GM23248 (cell line): Measurements from ENCODE around the gene NPAS3. TPM values are rescaled to one million over a fixed set of nuclear protein-coding genes. Genes with fewer than 3 reads are reported as not detected.

Experiments used
- DNase-seq: peaks from one replicate; pipeline ENCODE4 v3.0.0-alpha.2; 2015
- H2AFZ ChIP-seq: fragments of 200-600 bp; sonication (generic); 2 replicates; pipeline ENCODE4 v1.6.1; 2016; ENCODE audit warnings: antibody characterized with exemption
- H3F3A ChIP-seq: fragments of 200-600 bp; sonication (generic); 2 replicates; pipeline ENCODE4 v1.6.1; 2016; ENCODE audit warnings: mild to moderate bottlenecking, antibody characterized with exemption, mixed run types; ENCODE audit not compliant: insufficient read depth
- H3K27ac ChIP-seq: fragments of 200-600 bp; sonication (generic); 2 replicates; pipeline ENCODE4 v1.5.1; 2016; ENCODE audit warnings: mild to moderate bottlenecking
- H3K27me3 ChIP-seq: fragments of 200-600 bp; sonication (generic); replicated peaks from 2 replicates; pipeline ENCODE4 v1.6.1; 2016; ENCODE audit warnings: mild to moderate bottlenecking; ENCODE audit not compliant: insufficient read depth
- H3K36me3 ChIP-seq: fragments of 200-600 bp; sonication (generic); 2 replicates; pipeline ENCODE4 v1.6.1; 2016; ENCODE audit warnings: low read depth, mild to moderate bottlenecking
- H3K4me1 ChIP-seq: fragments of 200-600 bp; sonication (generic); 2 replicates; pipeline ENCODE4 v1.6.1; 2016; ENCODE audit warnings: mild to moderate bottlenecking; ENCODE audit not compliant: insufficient read depth
- H3K4me2 ChIP-seq: fragments of 200-600 bp; sonication (generic); one replicate; pipeline ENCODE4 v1.6.1; 2016; ENCODE audit warnings: mild to moderate bottlenecking; ENCODE audit not compliant: unreplicated experiment
- H3K4me3 ChIP-seq: fragments of 200-600 bp; sonication (generic); 2 replicates; pipeline ENCODE4 v1.5.1; 2016; ENCODE audit warnings: mild to moderate bottlenecking
- H3K79me2 ChIP-seq: fragments of 200-600 bp; sonication (generic); 2 replicates; pipeline ENCODE4 v1.6.1; 2016; ENCODE audit warnings: mild to moderate bottlenecking; ENCODE audit not compliant: insufficient read depth
- H3K9ac ChIP-seq: fragments of 200-600 bp; sonication (generic); 2 replicates; pipeline ENCODE4 v1.6.1; 2016; ENCODE audit warnings: mild to moderate bottlenecking
- H3K9me2 ChIP-seq: fragments of 200-600 bp; sonication (generic); 2 replicates; pipeline ENCODE4 v1.6.1; 2016; ENCODE audit warnings: mixed run types, mild to moderate bottlenecking, moderate library complexity; ENCODE audit not compliant: insufficient read depth
- H3K9me3 ChIP-seq: fragments of 200-600 bp; sonication (generic); one replicate; pipeline ENCODE4 v1.6.1; 2017; ENCODE audit warnings: low read depth
- H4K20me1 ChIP-seq: fragments of 200-600 bp; sonication (generic); 2 replicates; pipeline ENCODE4 v1.6.0; 2016; ENCODE audit not compliant: insufficient read depth
- EZH2 ChIP-seq: fragments of 200-600 bp; sonication (generic); IDR thresholded peaks from 2 replicates; pipeline ENCODE4 v1.6.1; 2018; ENCODE audit warnings: antibody characterized with exemption, mild to moderate bottlenecking; ENCODE audit not compliant: insufficient read depth, poor library complexity, severe bottlenecking
- EZH2phosphoT487 ChIP-seq: fragments of 200-600 bp; sonication (generic); IDR thresholded peaks from 2 replicates; pipeline ENCODE4 v1.6.1; 2018; ENCODE audit warnings: antibody characterized with exemption, moderate library complexity, mild to moderate bottlenecking, low read depth; ENCODE audit not compliant: insufficient read depth
- WGBS, 2 experiments: methylation state at CpG; one replicate each; pipeline ENCODE4 v1.1.6; 2015 to 2017; ENCODE audit warnings: low lambda C conversion rate in 2 of 2, low coverage in 1 of 2; ENCODE audit errors: missing lambda C conversion rate in 2 of 2; 5-methylcytosine and 5-hydroxymethylcytosine counted together
- in situ Hi-C: fragments of 300-500 bp; cut with MboI; formaldehyde crosslinking; loops from 2 replicates; pipeline ENCODE4 v1.15.0; 2020
- polyA plus RNA-seq: library from polyadenylated mRNA; unstranded; fragments of >200 nt; fragmentation: Nextera tagmentation; extraction: Ambion mirVana; gene quantifications from 2 replicates; pipeline ENCODE4 v1.2.1, GENCODE V29; 2016
- total RNA-seq: library from RNA; depleted of rRNA; stranded (reverse); fragments of >200 nt; shearing (Covaris generic); gene quantifications from 2 replicates; pipeline ENCODE4 v1.2.3, GENCODE V29; 2014

Gene NPAS3
- total and polyA plus RNA-seq, 2 experiments from 2014 or later = 0.65 TPM; not detected in 1

- WGBS, 2 experiments = 95 to 96% methylated on average over 11 of the region's 11 CpGs
- H3K36me3 ChIP-seq = no peaks in the 10 kb centered on the region
- no peaks in the 10 kb centered on the region for H4K20me1 ChIP-seq
- DNase-seq = no peak
- no peaks in the 10 kb centered on the region for H3K9me3 ChIP-seq
- TF ChIP-seq EZH2phosphoT487 (no peak), EZH2 (no peak)
- no peak overlapping the region for H3K9ac ChIP-seq
- no peak overlapping the region for H3K4me2 ChIP-seq
- in situ Hi-C loops = no loop called here
- H3K9me2 ChIP-seq = no peaks in the 10 kb centered on the region
- no peak overlapping the region for H2AFZ ChIP-seq
- H3K27ac ChIP-seq = no peak overlapping the region
- H3F3A ChIP-seq = no peaks in the 10 kb centered on the region
- no peaks in the 10 kb centered on the region for H3K79me2 ChIP-seq
- H3K27me3 ChIP-seq = no peaks in the 10 kb centered on the region
- no peak overlapping the region for H3K4me3 ChIP-seq
- peaks cover 6% of the 10 kb centered on the region; the same call in 1 of the 2 replicates for H3K4me1 ChIP-seq
These were observed 835.5 kb downstream of the NPAS3 start for GRCh38 chr14:33774161-33774560.

- peak; percentile 56 for DNase-seq
- peaks cover 6% of the 10 kb centered on the region; the same call in 1 of the 2 replicates for H3K4me1 ChIP-seq
- 89 to 92% methylated on average over 11 of the region's 11 CpGs for WGBS, 2 experiments
- no peak overlapping the region for H3K4me3 ChIP-seq
- H3K27me3 ChIP-seq = no peaks in the 10 kb centered on the region
- in situ Hi-C loops = loop anchor here (25.0 kb wide), 2 partner anchors 588 to 1063 kb away; no protein-coding TSS in a partner anchor
- no peak overlapping the region for H3K27ac ChIP-seq
- no peaks in the 10 kb centered on the region for H3K9me3 ChIP-seq
- no peak overlapping the region for H3K9ac ChIP-seq
- H4K20me1 ChIP-seq = no peaks in the 10 kb centered on the region
- no peak overlapping the region for H3K4me2 ChIP-seq
- H3K36me3 ChIP-seq = no peaks in the 10 kb centered on the region
- TF ChIP-seq EZH2phosphoT487 = no peak
- TF ChIP-seq EZH2 = no peak
- no peaks in the 10 kb centered on the region for H3K79me2 ChIP-seq
- no peak overlapping the region for H2AFZ ChIP-seq
- no peaks in the 10 kb centered on the region for H3K9me2 ChIP-seq
- no peaks in the 10 kb centered on the region for H3F3A ChIP-seq
These were observed 836.2 kb downstream of the NPAS3 start for GRCh38 chr14:33774723-33775470.

- H2AFZ ChIP-seq = no peak overlapping the region
- H3K9me2 ChIP-seq = no peaks in the 10 kb centered on the region
- no peaks in the 10 kb centered on the region for H3F3A ChIP-seq
- H3K79me2 ChIP-seq = no peaks in the 10 kb centered on the region
- no peak overlapping the region for H3K9ac ChIP-seq
- H3K27me3 ChIP-seq = no peaks in the 10 kb centered on the region
- H3K27ac ChIP-seq = no peak overlapping the region
- WGBS, 2 experiments = 95 to 99% methylated on average over 6 of the region's 6 CpGs
- H4K20me1 ChIP-seq = no peaks in the 10 kb centered on the region
- DNase-seq = no peak
- H3K9me3 ChIP-seq = no peaks in the 10 kb centered on the region
- no peak overlapping the region for H3K4me3 ChIP-seq
- no peaks in the 10 kb centered on the region for H3K36me3 ChIP-seq
- in situ Hi-C loops = loop anchor here (25.0 kb wide), 2 partner anchors 590 to 1065 kb away; no protein-coding TSS in a partner anchor
- TF ChIP-seq EZH2 = no peak
- TF ChIP-seq EZH2phosphoT487 = no peak
- H3K4me2 ChIP-seq = no peak overlapping the region
- H3K4me1 ChIP-seq = peaks cover 6% of the 10 kb centered on the region; the same call in 1 of the 2 replicates
These were observed 838.2 kb downstream of the NPAS3 start for GRCh38 chr14:33776871-33777270.

DNA sequence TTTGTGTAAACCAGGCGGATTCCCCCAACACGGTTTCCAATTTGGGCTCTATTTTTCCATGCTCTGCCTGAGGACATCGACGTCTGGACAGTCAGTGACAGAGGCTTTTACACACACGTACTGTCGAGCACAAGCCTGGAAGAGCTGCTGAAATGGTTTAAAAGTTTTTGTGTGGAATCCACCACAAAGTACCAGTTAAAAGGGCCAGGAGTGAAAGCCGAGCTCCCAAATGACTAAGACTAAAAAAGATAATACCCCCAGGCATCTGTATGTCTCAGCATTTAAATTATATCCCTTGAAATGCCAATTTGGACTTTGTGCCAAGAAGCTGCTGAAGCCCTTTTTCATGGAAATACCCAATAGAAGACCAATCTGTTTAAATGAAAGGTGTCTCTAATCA is 839.0 kb downstream of the NPAS3 start:
- Histone ChIP-seq H3K4me2 (no peak overlapping the region), H3K27ac (no peak overlapping the region)

More for the DNA sequence above, 839.0 kb downstream of the NPAS3 start:
- H4K20me1 ChIP-seq = no peaks in the 10 kb centered on the region
- H2AFZ ChIP-seq = no peak overlapping the region
- TF ChIP-seq EZH2 (no peak), EZH2phosphoT487 (no peak)
- H3K4me1 ChIP-seq = peaks cover 6% of the 10 kb centered on the region; the same call in 1 of the 2 replicates
- no peak overlapping the region for H3K4me3 ChIP-seq
- no peak overlapping the region for H3K9ac ChIP-seq
- no peaks in the 10 kb centered on the region for H3K9me3 ChIP-seq
- no peaks in the 10 kb centered on the region for H3F3A ChIP-seq
- in situ Hi-C loops = loop anchor here (25.0 kb wide), 2 partner anchors 590 to 1065 kb away; no protein-coding TSS in a partner anchor
- H3K27me3 ChIP-seq = no peaks in the 10 kb centered on the region
- H3K9me2 ChIP-seq = no peaks in the 10 kb centered on the region
- DNase-seq = no peak
- H3K36me3 ChIP-seq = no peaks in the 10 kb centered on the region
- 89 to 91% methylated on average over 7 of the region's 7 CpGs for WGBS, 2 experiments
- no peaks in the 10 kb centered on the region for H3K79me2 ChIP-seq
